HEK293T (cell line): ENCODE measurements around the gene MVB12B.

Experiments used
- CTCF ChIA-PET: fragments of 350-600 bp; formaldehyde crosslinking; extraction: SDS; loops from one replicate; lab custom pipeline; 2021; ENCODE audit warnings: antibody characterized with exemption, inconsistent platforms; lab: Yijun Ruan, JAX
- POLR2A ChIA-PET: fragments of 350-600 bp; formaldehyde crosslinking; extraction: SDS; loops from one replicate; lab custom pipeline; 2020; ENCODE audit warnings: antibody characterized with exemption, inconsistent platforms; lab: Yijun Ruan, JAX
- DNase-seq: peaks from one replicate; pipeline ENCODE4 v3.0.0; 2012; ENCODE audit warnings: mixed read lengths; ENCODE audit errors: extremely low spot score
- ARNT ChIP-seq: fragments of 450-650 bp; IDR thresholded peaks from 2 replicates; pipeline ENCODE4 v1.6.1; 2017; ENCODE audit warnings: mild to moderate bottlenecking
- BHLHE40 ChIP-seq: fragments of 450-650 bp; IDR thresholded peaks from 2 replicates; pipeline ENCODE4 v1.6.1; 2016; ENCODE audit warnings: mild to moderate bottlenecking, moderate library complexity, borderline replicate concordance
- CTBP1 ChIP-seq: fragments of 450-650 bp; IDR thresholded peaks from 2 replicates; pipeline ENCODE4 v1.6.1; 2016; ENCODE audit warnings: borderline replicate concordance
- ELF4 ChIP-seq: fragments of 450-650 bp; IDR thresholded peaks from 2 replicates; pipeline ENCODE4 v1.6.1; 2017; ENCODE audit warnings: antibody characterized with exemption
- FOXA1 ChIP-seq: fragments of 450-650 bp; IDR thresholded peaks from 2 replicates; pipeline ENCODE4 v1.6.1; 2016; ENCODE audit warnings: mild to moderate bottlenecking
- FOXK2 ChIP-seq: fragments of 450-650 bp; IDR thresholded peaks from 2 replicates; pipeline ENCODE4 v1.6.1; 2016; ENCODE audit warnings: mild to moderate bottlenecking
- FOXM1 ChIP-seq: fragments of 450-650 bp; IDR thresholded peaks from 2 replicates; pipeline ENCODE4 v1.6.1; 2017; ENCODE audit warnings: mild to moderate bottlenecking, borderline replicate concordance
- HDGF ChIP-seq: fragments of 450-650 bp; IDR thresholded peaks from 2 replicates; pipeline ENCODE4 v1.6.1; 2017; ENCODE audit warnings: antibody characterized with exemption, borderline replicate concordance
- L3MBTL2 ChIP-seq: fragments of 450-650 bp; conservative IDR thresholded peaks from 2 replicates; pipeline ENCODE4 v1.6.1; 2016; ENCODE audit warnings: mild to moderate bottlenecking
- LEF1 ChIP-seq: fragments of 450-650 bp; IDR thresholded peaks from 2 replicates; pipeline ENCODE4 v1.6.1; 2017; ENCODE audit warnings: mild to moderate bottlenecking, borderline replicate concordance
- NFRKB ChIP-seq: fragments of 450-650 bp; IDR thresholded peaks from 2 replicates; pipeline ENCODE4 v1.6.1; 2016; ENCODE audit warnings: mild to moderate bottlenecking, moderate library complexity
- PKNOX1 ChIP-seq: fragments of 450-650 bp; IDR thresholded peaks from 2 replicates; pipeline ENCODE4 v1.6.1; 2016
- SP1 ChIP-seq: fragments of 450-650 bp; IDR thresholded peaks from 2 replicates; pipeline ENCODE4 v1.6.1; 2017
- SUZ12 ChIP-seq: fragments of 450-650 bp; IDR thresholded peaks from 2 replicates; pipeline ENCODE4 v1.6.1; 2016; ENCODE audit warnings: mild to moderate bottlenecking
- TARDBP ChIP-seq: fragments of 450-650 bp; IDR thresholded peaks from 2 replicates; pipeline ENCODE4 v1.6.1; 2016
- ZNF384 ChIP-seq: fragments of 450-650 bp; IDR thresholded peaks from 2 replicates; pipeline ENCODE4 v1.6.1; 2016

MVB12B gene

GRCh38 chr9:126406075-126406667 lies 79.5 kb downstream of the MVB12B start:
- DNase-seq = no peak
- ChIA-PET CTCF (no interaction called here), POLR2A (no interaction called here)
- TF ChIP-seq CTBP1 = no peak
- no peak for TF ChIP-seq ARNT
- no peak for TF ChIP-seq PKNOX1
- TF ChIP-seq FOXA1 = no peak
- TF ChIP-seq LEF1 = no peak
- no peak for TF ChIP-seq BHLHE40
- TF ChIP-seq FOXK2 = no peak
- TF ChIP-seq ELF4 = no peak
- no peak for TF ChIP-seq SUZ12
- no peak for TF ChIP-seq FOXM1

- ChIA-PET POLR2A (no interaction called here), CTCF (interaction anchor here (0.9 kb wide), 1 partner anchor 54 kb away, joined by 3 read pairs; no protein-coding TSS in a partner anchor)
- no peak for TF ChIP-seq ELF4
- TF ChIP-seq HDGF = no peak
- TF ChIP-seq FOXM1 = no peak
- TF ChIP-seq ARNT = no peak
- no peak for TF ChIP-seq NFRKB
- TF ChIP-seq SP1 = no peak
- TF ChIP-seq CTBP1 = no peak
- no peak for TF ChIP-seq FOXK2
- DNase-seq = no peak
These were observed 80.7 kb downstream of the MVB12B start for GRCh38 chr9:126407114-126407870.

GRCh38 chr9:126408004-126408403 lies 81.4 kb downstream of the MVB12B start:
- TF ChIP-seq SUZ12 (no peak), ELF4 (no peak), BHLHE40 (no peak), PKNOX1 (no peak), FOXM1 (no peak), HDGF (no peak), FOXK2 (no peak)
- POLR2A ChIA-PET = no interaction called here
- DNase-seq = no peak
- CTCF ChIA-PET = no interaction called here

- ChIA-PET POLR2A (no interaction called here), CTCF (no interaction called here)
- TF ChIP-seq FOXA1 = no peak
- TF ChIP-seq NFRKB = no peak
- TF ChIP-seq FOXM1 = no peak
- DNase-seq = no peak
These were observed 83.6 kb downstream of the MVB12B start for GRCh38 chr9:126410229-126410628.

- DNase-seq = no peak
- CTCF ChIA-PET = no interaction called here
- POLR2A ChIA-PET = no interaction called here
- TF ChIP-seq FOXA1 (no peak), SP1 (no peak), PKNOX1 (no peak), FOXK2 (no peak), L3MBTL2 (no peak), FOXM1 (no peak), HDGF (no peak), BHLHE40 (no peak), ZNF384 (no peak), ARNT (no peak), LEF1 (no peak), NFRKB (no peak), SUZ12 (no peak), ELF4 (no peak)
These were observed 84.8 kb downstream of the MVB12B start for GRCh38 chr9:126411225-126411947.

- ChIA-PET CTCF (no interaction called here), POLR2A (no interaction called here)
- DNase-seq = no peak
- TF ChIP-seq BHLHE40 (no peak), L3MBTL2 (no peak), NFRKB (no peak), TARDBP (no peak), LEF1 (no peak), SUZ12 (no peak), PKNOX1 (no peak), ELF4 (no peak), CTBP1 (no peak), FOXA1 (no peak)
These were observed 85.3 kb downstream of the MVB12B start for GRCh38 chr9:126411948-126412284.
